Stimulated activated CD4-positive, alpha-beta T cell treated with anti-CD3 and anti-CD28 coated beads, Interleukin-4, amount 100 ng/mL, for 24 hours (primary cell): ENCODE results near the gene COL20A1.

ENCODE experiments used
- DNase-seq: peaks from one replicate; pipeline ENCODE4 v3.0.0-alpha.2; 2020

COL20A1 gene

DNA sequence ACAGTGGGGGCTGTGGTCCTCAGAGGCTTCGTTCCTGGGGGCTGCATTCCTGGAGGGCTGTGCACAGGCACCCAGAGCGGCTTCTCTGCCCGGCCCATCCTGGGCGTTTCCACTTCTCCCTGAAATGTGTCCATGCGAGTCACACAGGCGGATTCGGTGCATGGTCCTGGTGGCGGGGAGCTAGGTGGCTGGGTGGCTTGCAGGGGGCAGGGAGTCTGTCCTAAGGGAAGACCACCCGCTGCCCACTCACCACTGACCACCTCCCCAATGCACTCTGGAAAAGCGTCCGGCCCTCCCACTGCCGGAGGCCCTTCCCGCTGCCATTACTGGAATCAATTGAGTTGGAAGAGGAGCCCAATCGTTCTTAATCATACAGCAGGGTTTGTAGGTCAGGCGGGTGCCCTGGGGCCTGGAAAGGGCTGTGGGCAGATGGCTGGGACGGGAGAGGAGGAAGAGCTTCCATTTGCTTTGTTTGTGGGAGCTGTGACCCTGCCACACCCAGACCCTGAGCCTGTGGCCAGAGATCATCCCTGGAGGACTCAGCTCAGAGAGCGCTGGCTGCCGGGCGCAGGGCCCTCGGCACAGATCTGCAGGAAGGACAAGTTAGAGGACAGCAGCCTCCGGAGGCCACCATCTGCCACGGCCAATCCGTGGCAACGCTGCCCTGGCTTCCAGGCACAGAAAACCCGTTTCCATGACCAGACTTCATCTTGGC lies 61.8 kb downstream of the COL20A1 start:
- DNase-seq, result no peak

DNA sequence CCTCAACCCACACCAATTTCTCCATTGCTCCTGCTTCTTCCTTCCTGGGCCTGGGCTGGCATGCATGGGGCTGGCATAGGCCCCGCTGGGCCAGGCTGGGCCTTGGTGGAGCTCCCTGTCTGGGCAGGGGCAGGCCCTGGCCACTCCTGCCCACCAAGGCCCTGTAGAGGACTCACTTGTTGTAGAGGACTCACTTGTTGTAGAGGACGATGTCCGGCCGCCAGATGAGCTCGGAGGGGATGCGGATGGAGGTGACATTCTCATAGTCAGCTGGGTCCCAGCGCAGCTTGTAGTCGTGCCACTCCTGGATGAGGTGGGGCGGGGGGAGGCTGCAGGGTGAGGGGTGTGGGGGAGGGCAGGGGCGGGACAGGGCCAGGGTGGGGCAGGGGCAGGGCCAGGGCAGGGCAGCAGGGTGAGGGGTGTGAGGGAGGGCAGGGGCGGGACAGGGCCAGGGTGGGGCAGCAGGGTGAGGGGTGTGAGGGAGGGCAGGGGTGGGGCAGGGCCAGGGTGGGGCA lies 62.9 kb downstream of the COL20A1 start:
- no peak for DNase-seq

DNA sequence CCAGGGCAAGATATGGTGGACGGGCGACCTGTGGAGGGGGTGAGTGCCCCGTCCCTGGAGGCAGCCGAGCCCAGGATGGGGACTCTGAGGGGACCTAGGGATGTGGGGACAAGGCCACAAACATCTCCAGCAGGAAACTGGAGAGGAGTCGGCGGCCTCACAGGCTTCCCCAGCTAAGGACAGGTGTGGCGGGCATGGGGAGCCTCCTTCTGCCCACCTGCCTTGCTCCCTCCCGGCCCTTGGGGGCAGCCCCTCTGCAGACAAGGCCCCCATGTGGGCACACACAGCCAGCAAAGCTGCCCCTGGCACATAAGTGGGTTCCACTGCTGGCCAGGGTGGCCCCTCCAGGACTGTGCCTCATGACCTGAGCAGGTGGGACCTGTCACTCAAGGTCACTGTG lies 63.5 kb downstream of the COL20A1 start:
- DNase-seq, result no peak

DNA sequence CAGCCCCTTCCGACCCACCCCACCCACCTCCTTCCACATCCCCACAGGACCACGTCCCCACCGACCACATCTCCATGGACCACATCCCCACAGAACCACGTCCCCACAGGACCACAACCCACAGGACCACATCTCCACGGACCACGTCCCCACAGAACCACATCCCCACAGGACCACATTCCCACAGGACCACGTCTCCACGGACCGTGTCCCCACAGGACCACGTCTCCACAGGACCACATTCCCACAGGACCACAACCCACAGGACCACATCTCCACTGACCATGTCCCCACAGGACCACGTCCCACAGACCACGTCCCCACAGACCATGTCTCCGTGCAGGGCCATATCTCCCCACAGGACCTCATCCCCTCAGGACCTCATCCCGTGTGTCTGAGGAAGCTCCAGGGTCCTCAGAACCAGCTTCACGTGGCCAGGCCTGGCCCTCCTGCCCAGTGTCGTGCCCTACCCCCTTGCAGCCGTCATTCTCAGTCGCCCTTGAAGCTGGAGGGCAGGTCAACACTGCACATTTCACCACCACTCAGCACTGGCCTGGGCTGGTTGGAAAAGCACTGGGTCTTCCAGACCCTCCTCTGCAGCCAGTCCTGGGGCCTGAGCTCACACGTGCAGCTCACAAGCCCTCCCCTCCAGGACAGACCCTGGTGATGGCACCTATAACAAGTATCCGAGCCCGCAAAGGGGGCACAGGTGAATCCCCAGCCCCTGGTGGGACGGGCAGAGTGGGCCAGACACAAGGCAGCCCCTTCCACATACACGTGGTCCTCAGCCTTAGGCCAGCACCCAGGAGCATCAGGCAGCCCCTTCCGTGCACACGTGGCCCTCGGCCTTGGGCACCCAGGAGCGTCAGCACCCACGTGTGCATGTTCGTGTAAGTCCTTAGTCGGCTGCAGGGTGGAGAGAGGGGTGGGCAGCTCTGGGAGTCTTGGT lies 64.2 kb downstream of the COL20A1 start:
- DNase-seq, result no peak

DNA sequence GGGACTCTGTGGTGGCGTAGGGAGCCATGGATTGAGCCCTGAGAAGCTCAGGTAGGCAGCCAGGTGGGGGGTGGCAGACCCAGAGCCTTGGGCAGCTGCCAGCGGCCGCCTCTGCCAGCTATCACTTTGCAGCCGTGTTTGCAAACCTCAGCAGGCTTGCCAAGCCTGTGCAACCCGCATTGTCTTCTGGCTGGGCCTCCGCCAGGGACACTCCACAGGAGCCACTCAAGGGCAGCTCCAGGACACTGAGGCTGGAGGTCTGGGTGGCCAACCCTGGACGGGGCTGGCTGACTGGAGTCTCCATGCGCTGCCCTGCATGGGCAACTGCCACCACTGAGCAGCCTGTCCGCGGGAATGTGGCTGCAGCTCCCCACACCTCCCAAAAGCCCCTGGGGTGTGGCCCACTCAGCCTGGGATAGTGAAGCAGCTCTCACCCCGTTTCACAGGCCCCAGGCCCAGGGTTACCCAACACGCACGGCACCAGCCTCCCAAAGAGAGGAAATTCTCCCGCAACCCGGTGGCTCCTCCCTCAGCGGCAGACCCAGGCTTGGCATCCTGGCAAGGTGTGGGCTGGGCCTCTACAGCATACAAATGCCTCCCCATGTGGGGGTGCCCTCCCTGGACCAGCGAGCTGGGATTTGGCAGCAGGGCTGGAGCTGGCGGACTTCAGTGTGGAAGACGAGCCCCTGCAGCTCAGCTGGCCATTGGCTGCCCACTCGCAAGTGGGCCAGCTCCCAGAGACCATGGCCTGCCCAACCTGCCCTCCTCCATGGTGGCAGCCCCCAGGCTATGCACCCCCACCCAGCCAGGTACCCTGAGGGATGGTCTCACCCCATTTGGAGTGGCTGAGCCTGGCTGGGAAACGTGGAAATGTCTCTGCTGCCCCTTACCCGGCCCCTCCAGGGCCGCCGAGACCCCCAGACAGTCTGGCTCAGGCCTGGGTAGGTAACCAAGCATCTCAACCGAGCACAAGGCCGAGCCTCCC lies 65.2 kb downstream of the COL20A1 start:
- no peak for DNase-seq

DNA sequence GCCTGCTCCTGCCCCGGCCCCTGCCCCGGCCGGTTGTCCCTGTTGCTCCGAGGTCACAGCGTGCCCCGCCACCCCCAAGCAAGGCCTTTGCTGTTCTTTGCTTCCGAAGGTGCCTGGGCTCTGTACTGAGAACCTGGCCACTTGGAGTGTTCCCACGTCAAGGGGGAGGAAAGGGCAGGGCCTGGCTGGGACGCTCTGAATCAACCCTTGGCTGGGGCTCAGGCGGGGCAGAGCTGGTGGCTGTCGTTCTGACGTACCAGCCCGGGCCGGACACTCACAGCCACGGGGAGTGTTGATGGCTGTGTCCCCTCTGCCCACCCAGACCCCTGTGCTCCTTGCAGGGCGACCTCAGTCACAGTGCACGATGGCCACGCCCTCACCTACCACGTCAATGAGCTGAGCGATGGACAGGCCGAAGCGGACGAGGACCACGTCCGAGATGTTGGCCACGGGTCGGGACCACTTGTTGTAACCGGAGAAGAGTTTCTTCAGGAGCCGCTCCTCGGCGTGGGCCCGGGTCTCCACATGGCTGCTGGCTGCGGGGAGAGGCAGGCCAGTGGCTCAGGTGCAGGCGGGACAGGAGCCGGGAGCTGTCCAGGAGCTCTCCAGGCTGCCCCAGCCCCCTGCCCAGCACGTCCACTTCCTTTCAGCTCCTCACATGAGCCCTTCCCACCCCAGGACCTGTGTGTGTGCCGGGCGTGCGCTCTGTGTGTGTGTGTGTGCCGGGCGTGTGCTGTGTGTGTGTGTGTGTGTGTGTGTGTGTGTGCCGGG lies 66.4 kb downstream of the COL20A1 start:
- no peak for DNase-seq

DNA sequence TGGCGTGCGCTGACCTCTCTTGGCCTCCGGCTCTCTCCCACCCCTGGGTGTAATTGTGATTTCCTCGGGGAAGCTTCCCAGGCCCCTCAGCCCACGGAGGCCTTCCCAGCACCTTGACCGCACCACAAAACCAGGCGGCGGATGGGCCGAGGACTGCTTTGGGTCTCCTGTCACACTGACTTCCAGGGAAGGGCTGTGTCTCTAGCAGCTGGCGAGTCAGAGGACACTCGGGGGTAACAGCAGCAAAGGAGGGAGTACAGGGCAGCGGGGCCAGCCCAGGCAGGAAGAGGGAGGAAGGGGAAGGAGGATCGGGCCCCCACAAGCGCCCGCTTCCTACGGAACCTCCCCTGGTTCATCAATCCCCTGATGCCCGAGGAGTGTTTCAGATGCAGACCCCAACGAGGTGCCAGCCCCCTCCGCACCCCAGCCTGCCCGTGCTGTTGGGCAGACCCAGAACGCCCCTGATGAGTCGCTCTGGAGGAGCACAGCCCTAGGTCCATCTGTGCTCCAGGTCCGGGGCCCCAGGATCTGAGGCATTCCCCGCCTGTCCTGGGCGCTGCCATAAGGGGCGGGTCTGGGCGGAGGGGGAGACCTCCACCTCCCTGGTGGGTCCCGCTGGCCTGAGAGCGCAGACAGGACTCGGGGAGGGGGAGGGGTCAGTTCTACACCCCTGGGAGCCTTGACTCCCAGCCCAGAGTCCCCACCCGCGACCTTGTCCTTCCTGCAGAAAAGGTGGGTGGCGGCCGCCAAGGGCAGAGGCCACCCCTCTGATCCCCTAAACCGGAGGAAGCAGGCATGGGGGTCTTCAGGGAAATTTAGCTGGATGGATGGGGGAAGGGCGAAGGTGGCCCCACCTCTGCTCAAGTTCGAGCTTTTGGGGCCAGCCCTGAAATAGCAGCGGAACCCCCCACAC lies 67.2 kb downstream of the COL20A1 start:
- DNase-seq, result no peak

DNA sequence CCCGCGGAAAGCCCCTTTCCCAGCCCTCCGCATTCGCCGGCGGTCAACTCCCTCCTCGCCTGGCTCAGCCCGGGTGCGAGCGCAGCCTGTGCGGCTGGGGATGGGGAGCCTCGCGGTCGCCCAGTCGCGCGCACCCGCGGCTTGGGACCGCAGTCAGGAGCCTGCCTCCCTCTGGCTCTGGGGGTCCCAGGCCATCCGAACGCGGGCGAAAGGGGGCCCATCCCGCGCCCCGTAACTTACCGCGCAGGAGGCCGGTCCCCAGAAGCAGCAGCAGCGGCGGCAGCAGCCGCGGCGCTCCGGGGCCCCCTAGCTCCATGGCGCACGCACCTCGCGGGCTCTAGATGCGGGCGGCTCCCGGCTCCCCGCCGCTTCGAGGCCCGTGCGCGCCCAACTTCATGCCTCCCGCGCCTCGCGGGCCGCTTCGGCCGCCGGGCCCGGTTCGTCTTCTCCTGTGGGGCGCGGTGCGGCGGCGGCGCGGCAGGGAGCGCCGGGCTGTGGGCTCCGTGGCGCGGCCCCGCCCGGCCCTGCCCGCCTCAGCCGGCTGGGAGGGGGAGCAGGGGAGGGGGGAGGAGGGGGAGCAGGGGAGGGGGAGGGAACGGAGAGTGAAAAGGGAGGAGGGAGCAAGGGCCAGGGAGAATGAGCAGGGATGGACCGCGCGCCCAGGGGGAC lies 68.0 kb downstream of the COL20A1 start, which contains the start of gene CHRNA4:
Gene CHRNA4 (minus strand): TSS at position 500 of the 669 bp plus-strand sequence. CDS start 184 bp downstream, at position 316.
- DNase-seq, result no peak

DNA sequence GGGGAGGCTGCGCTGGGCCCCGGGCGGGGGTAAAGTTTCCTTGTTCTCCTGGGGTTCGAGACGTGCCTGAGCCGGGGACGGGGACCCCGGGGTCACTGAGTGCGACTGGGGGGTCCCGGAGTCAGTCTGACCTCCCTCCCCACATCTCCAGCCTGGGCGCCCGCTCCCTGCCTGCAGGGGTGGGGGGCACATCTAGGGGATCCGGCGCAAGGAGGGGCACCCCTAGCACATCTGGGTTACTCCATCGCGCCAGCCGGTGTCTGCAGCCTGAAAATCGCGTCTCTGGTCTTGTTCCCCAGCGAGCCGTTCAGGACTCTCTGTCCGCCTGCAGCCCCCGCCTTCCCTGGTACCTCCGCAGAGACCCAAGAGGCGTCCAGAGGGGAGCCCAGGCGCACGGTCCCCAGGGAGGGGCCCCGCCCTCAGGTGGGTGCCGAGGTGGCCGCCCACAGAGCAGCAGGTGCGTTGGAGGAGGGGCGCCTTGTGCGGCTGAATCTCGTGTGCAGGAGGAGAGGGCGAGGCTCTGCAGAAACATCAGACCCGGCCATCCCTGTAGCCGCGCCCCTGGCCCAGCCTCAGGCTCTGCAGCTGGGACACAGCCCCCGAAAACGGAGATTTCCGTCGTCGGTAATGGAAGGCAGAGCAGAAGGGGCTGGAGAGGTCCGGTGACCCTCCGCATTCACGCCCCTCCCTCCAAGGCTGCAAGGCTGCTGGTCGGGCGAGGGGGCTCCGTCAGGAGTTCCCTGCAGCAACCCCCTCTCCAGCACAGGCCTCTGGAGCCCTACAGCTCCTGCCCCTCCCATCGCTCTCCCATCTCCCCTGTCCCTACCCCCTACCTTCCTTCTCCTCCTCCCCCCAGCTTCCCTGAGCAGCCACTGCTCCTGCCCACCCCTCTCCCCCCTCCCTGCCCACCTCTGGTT lies 68.8 kb downstream of the COL20A1 start:
- DNase-seq, result no peak

DNA sequence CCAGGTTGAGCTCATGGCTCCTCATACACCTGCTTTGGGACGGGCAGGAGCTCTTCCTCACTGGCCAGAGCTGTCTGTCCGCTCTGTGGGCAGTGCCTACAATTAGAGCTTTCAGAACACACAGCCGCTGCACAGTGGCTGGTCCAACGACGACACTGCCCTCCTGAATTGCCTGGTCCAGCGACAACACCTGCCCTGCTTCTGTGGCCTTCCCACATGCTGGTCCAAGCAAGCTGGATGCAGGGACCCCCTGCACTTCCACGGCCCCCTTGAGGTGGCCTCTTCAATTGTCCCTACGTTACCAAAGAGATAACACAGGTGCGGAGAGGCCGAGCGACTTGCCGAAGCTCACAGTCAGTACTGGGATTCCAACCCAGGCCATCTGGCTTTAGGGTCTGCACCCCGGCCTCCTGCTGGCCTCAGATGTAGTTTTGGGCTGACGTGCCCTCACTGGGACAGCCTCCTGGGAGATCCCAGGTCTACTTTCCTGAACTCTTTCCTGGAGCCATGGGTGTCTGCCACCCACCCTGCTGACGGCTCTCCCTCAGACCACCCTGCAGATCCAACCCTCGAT lies 69.5 kb downstream of the COL20A1 start:
- DNase-seq, result no peak

DNA sequence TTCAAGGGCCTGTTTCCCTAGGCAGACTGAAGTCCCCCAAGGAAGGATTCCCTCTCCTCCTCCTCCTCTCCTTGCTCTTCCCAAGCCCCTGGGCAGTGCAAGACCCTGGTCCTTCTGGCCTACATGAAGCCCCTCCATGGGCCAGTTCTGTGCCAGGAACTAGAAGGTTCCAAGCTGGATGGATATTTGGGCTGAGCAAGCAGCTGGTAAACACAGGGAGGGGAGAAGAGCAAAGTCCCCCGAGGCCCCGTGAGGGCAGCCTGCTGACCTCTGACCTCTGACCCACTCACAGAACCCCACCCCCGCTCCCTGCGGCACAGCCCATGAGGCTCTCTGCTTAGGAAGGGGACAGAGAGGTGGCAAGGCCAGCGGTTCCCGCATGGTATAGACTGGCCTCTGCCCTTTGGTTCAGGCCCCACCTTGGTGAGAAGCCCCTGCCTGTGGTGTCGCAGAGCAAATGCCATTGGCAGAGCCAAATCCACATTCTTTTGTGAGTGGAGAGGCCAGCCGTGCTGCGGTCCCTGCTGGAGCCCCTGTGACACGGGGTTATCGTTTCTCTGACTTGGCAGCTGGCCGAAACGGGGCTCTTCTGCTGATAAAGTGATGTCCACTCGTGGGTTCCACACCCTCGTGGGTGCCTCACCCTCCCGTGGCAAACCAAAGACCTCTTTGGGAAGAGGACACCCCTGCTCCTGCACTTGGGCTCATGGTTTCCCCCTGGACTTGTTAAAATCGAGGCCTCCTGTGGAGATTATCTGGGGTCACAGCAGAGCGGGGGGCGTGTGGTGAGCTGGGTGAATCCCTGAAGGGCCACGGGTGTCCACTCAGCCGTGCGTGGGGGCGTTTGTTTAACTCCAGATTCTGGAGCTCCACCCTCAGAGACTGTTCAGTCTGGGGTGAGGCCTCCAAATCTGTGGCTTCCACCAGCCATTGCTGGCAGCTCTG lies 70.3 kb downstream of the COL20A1 start:
- no peak for DNase-seq

DNA sequence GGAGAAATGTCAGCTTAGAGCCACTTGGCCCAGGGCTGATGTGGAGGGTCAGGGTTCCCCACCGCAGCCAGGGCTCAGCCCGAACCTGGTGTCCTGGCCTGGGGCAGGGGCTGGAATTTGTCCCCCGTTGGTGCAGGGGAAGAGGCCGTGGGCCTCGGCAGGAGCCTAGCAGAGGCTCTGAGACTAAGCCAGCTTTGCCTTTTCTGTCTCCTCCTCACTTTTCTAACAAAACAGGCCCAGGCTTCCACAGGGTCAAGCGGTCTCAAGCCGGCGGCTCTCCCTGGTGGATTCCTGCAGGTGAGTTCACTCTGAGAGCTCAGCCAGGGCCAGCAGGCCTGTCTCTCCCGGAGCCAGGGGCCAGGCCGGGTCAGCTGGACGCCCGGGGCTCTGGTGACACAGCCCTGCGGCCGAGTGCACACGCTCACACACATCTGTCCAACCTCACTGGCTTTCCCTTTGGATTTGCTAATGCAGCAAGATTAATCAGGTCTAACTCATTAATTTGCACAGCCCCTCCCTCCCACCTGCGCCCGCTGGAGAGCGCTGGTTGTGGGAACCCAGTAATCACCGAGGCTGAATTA lies 71.1 kb downstream of the COL20A1 start:
- DNase-seq, result no peak

DNA sequence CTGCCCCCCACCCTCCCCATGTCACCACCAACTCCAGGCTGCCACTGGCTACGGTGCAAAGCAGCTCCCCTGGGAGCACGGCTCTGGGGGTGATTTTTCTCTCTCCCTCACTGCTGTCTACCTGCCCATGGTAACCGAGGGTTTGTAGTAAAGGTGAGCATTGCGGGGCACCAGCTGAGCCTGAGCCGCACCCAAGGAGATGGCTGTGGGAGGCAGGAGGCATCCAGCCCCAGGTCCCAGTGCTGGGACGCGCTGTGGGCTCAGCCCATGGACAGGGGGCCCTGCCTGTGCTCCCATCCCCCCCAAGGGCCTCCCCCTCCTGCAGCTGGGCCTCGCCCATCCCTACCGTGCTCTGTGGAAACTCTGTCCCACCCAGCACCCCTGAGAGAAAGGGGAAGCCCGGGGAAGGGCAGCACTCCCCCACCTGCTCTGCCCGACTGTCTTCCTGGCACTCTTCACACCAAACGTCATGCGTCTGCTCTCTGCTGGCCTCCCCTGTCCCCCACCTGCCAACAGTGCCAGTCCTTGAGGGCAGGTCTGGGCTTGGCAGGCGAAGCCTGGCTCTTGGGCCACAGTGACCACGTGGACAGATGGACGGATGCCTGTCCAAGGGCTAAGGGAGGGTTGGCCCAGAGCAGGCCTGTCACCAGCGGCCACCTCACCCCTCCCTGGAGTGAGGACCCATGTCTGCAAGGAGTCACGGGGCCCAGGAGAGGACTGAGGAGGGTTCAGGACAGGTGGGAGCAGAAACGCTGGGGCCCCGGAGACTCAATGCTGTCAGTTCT lies 72.0 kb downstream of the COL20A1 start:
- no peak for DNase-seq

DNA sequence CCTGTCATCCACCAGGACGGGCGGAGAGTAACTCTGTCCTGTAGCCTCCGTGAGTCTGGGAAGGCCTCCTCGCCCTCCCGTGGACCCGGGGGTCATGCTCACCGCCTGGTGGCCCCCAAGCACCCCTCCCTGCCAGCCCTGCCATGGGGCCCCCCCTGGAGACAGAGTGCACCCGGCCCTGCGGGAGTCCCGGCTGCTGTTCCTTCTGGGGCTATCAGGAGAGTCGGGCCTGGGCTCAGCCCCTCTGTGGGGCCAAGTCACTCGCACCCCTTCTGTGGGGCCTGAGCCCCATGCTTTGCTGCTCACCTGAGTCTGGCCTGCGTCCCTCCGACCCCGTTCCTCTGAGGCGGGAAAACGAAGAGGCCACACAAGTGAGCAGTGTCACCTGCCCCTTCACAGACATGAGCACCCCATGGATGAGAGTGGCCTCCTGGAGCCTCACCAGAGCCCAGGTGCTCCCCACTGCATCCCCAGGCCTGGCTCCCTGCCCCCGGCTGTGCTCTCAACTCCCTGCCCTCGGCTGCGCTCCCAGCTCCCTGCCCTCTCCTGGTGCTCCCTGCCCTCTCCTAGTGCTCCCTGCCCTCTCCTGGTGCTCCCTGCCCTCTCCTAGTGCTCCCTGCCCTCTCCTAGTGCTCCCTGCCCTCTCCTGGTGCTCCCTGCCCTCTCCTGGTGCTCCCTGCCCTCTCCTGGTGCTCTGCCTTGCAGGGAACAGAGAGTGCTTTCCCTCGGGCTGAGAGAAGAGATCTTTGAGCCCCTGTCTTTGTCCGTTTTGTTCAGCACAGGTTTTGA lies 72.8 kb downstream of the COL20A1 start:
- no peak for DNase-seq
